Activated CD4-positive, CD25-positive, alpha-beta regulatory T cell (primary cell): ENCODE measurements around the gene TMEM107.
A peak's percentile ranks its signal among the peaks of the same experiment; 100 is the strongest.
"Not testable (repeated sequence)": the region's sequence is repeated elsewhere in the genome, so short reads cannot be mapped to it uniquely, and the experiment has no call there.

Experiments used
- DNase-seq, 4 experiments: peaks; one replicate each; lab custom pipeline; 2025; lab: John Stamatoyannopoulos, UW

TMEM107 gene

GRCh38 chr17:8176197-8176940, at the start of gene TMEM107:
TSS of gene TMEM107 (minus strand) at chr17:8176380. CDS start at chr17:8176286, 94 bp downstream.
- DNase-seq = peak; percentile 68 to 78 (median 71)

- DNase-seq = no peak
These were observed 49.0 kb upstream of the TMEM107 start for GRCh38 chr17:8224891-8225812.

GRCh38 chr17:8223356-8224126, 47.4 kb upstream of the TMEM107 start:
- peak; percentile 15 to 38 (median 28) for DNase-seq

- peak; percentile 86 to 90 (median 87) for DNase-seq
These were observed 46.6 kb upstream of the TMEM107 start for GRCh38 chr17:8222630-8223355.

- peak in 1 of 4 experiments; percentile 60 for DNase-seq
These were observed 46.1 kb upstream of the TMEM107 start for GRCh38 chr17:8222380-8222629.

GRCh38 chr17:8221663-8222379, 45.6 kb upstream of the TMEM107 start:
- peak; percentile 74 to 89 (median 80) for DNase-seq

GRCh38 chr17:8220783-8221662, 44.8 kb upstream of the TMEM107 start:
- DNase-seq = peak; percentile 66 to 94 (median 80)

- DNase-seq = not testable (repeated sequence)
These were observed 37.8 kb upstream of the TMEM107 start for GRCh38 chr17:8214000-8214399.

- no peak for DNase-seq
These were observed 36.4 kb upstream of the TMEM107 start for GRCh38 chr17:8212312-8213180.

- no peak for DNase-seq
These were observed 34.7 kb upstream of the TMEM107 start for GRCh38 chr17:8210761-8211458.

- peak; percentile 79 to 85 (median 81) for DNase-seq
These were observed 34.0 kb upstream of the TMEM107 start, which contains the start of gene AURKB for GRCh38 chr17:8209907-8210760. TSS of gene AURKB (minus strand) at chr17:8210575. CDS start at chr17:8210224, 351 bp downstream.

GRCh38 chr17:8206536-8206935, 30.4 kb upstream of the TMEM107 start:
- DNase-seq = no peak

- DNase-seq = no peak
These were observed 28.8 kb upstream of the TMEM107 start for GRCh38 chr17:8204761-8205555.

- DNase-seq = no peak
These were observed 16.1 kb upstream of the TMEM107 start for GRCh38 chr17:8192070-8192815.

- DNase-seq = no peak
These were observed 14.3 kb upstream of the TMEM107 start for GRCh38 chr17:8190506-8190905.
